GM21576 (cell line): Measurements from ENCODE around the gene MTHFD1L.
"Not testable (repeated sequence)": the region's sequence is repeated elsewhere in the genome, so short reads cannot be mapped to it uniquely, and the experiment has no call there.

ENCODE experiments used
- ATAC-seq: cut with Tn5 transposase; IDR thresholded peaks from one replicate; pipeline ENCODE4 v1.9.1; 2021; ENCODE audit warnings: mild to moderate bottlenecking, moderate library complexity; ENCODE audit not compliant: unreplicated experiment

Gene MTHFD1L

DNA sequence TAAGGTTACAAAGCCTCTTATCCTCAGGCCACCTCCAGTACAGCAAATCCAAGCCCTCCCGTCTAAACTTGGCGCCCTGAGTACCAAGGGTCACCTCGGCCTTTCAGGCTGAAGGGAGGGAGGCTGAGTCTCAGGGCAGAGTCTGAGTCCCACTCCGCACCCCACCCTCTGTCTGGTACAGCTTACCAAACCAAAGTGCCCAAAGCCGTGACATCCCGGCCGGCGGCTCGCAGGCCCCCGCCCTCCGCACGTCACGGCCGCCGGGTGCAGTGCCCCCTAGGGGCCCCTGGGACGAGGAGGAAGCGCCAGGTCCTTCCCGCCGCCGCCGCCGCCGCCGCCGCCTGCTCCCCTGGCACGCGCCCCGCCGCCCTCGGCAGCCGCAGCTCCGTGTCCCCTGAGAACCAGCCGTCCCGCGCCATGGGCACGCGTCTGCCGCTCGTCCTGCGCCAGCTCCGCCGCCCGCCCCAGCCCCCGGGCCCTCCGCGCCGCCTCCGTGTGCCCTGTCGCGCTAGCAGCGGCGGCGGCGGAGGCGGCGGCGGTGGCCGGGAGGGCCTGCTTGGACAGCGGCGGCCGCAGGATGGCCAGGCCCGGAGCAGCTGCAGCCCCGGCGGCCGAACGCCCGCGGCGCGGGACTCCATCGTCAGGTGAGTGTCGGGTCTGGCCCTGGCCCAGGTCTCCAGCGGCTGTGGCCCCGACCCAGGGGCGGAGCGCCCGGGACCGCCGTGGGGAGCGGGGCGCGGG lies at the start of gene MTHFD1L:
TSS of gene MTHFD1L (plus strand) at position 297 of the 741 bp plus-strand sequence. CDS start at position 418, 121 bp downstream.
- ATAC-seq: peak; percentile 77

DNA sequence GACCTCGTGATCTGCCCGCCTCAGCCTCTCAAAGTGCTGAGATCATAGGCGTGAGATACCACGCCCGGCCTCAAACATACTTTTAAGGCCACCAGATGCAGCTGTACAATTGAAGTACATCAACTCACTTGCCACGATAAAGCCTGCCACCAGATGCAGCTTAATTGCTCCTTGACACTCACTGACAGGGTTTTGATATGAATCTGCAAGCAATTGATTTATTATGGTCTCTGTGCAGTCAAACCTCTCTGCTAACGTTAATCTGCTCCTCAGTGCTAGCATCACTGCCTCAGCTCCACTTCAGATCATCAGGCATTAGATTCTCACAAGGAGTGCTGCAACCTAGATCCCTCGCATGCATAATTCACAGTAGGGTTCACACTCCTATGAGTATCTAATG lies 48.9 kb upstream of the MTHFD1L start:
- ATAC-seq: not testable (repeated sequence)

DNA sequence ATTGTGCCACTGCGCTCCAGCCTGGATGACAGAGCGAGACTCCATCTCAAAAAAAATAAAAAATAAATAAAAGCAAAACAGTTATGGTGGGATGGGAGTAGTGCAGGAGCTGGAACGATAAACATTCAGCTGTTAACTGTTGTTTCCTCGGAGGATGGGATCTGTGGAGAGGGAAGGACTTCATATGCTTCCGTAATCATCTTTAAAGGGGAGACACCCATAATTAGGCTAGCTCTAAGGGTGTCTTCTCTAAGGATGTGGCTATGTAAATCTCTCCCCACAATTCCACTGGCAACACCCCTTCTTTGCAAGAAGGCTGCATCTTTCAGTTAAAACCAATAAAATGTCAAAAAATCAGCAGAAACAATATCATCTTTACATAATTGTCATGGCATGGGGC lies 42.6 kb upstream of the MTHFD1L start:
- no peak for ATAC-seq

DNA sequence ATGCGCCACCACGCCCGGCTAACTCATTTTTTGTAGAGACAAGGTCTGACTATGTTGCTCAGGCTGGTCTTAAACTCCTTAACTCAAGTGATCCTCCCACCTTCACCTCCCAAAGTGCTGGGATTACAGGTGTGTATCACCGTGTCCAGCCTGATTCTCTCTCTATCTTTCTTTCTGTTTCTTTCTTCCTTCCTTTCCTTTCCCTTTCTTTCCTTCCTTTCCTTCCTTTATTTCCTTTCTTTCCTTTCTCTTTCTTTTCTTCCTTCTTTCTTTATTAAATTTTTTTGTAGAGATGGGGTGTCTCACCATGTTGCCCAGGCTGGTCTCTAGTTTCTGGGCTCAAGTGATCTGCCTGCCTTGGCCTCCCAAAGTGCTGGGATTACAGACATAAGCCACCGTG lies 38.7 kb upstream of the MTHFD1L start:
- ATAC-seq: no peak

DNA sequence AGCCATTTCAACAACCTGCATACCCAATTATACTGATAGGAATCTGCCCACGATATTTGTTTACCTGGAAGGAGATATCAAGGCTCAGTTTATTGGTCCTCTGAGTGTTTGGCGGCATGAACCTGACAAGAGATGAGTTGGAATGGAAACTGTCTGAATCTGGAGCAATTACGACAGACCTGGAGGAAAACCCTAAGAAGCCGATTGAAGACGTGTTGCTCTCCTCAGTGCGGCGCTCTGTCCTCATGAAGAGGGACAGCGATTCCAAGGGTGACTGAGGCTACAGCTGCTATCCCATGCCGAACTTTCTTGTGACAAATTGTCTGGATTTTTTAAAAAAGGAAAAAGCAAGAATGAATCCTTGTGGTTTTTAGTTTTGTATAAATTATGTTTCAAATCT lies 37.4 kb upstream of the MTHFD1L start:
- not testable (repeated sequence) for ATAC-seq

DNA sequence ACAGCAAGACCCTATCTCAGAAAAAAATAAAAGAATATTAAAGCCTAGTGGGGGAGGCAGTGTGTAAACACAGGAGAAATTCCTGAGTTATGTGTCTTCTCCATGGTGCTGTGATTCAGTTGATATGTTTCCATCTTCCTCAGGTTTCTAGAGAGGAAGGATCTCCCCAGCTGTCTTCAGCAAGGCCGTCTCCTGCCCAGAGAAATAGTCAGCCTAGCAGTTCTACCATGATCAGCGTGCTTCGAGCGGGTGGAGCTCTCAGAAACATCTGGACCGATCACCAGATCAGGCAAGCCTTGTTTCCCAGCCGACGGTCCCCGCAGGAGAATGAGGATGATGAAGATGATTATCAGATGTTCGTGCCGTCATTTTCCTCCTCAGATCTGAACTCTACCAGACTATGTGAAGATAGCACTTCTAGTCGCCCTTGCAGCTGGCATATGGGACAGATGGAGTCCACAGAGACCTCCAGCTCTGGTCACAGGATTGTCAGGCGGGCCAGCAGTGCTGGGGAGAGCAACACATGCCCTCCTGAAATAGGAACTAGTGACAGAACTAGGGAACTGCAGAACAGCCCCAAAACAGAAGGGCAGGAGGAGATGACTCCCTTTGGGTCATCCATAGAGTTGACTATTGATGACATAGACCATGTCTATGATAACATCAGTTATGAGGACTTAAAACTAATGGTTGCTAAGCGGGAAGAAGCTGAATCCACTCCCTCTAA lies 34.9 kb upstream of the MTHFD1L start:
- ATAC-seq: no peak

DNA sequence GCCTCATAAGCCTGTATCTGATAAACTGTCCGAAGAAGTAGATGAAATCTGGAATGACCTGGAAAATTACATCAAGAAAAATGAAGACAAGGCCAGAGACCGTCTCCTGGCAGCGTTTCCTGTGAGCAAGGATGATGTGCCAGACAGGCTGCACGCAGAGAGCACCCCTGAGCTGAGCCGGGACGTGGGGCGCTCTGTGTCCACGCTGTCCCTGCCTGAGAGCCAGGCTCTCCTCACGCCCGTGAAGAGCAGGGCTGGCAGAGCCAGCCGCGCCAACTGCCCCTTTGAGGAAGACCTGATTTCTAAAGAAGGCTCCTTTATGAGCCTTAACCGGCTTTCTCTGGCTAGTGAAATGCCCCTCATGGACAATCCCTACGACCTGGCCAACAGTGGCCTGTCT lies 33.9 kb upstream of the MTHFD1L start:
- ATAC-seq: no peak

DNA sequence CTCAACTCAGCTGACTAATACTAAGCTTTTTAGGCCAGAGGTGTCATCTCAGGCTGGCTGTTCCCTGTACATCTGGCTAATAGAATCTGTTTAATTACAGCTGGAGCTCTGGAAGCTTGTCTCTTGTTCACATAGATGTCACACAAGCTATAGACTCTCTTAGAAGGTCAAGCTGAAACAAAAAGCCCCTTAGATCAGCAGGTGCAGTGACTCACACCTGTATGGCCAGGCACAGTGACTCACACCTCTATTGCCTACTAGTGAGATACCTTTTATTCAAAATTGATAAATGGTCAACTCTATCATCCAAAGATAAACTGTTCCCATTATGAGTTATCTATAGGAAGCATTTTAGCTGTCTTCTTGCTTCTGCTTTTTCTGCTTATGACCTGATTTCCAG lies 29.9 kb upstream of the MTHFD1L start:
- ATAC-seq: no peak

DNA sequence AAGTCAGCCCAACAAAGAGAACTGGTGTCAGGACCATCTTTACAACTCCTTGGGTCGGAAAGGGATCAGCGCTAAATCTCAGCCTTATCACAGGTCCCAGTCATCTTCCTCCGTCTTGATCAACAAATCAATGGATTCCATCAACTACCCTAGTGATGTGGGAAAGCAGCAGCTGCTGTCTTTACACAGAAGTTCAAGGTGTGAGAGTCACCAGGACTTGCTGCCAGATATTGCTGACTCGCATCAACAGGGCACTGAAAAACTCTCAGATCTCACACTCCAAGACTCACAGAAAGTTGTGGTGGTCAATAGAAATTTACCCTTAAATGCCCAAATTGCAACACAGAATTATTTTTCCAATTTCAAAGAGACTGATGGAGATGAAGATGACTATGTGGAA lies 25.3 kb upstream of the MTHFD1L start:
- no peak for ATAC-seq

DNA sequence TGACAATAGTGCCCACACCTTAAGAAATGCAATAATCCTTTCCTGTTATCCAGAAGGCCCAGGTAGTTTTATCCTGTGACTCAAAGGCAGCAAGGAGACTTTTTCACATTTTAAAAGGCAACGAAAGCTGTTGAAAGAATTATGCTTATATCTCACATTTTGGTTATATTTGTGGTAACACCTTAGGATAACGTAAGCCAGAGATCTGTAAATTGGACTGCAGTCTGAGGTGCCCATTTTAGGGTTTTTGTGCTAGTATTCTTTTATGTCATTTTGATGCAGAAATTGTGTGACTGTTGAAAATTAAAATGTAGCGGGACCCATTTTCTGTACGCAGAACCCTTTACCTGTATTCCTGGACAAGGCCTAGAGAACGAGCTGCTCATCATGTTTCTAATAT lies 24.3 kb upstream of the MTHFD1L start:
- ATAC-seq: no peak

DNA sequence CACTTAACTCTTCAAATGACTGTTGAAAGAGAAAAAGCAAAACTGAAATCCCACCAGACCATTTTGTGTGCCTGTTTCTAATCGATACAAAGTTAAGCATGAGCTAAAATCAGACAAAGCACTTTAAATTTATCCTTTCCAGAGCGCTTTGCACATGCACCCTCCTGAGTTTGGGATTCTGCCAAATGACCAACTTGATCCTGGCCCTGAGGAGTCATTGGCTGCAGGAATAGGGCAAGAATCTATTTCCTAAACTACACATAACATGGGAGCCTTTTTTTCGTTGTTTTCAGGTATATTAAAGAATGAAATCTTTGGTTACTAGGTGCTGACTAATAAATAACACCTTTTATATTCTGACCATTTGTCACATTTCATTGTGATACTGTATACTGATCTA lies 23.8 kb upstream of the MTHFD1L start:
- ATAC-seq: no peak

DNA sequence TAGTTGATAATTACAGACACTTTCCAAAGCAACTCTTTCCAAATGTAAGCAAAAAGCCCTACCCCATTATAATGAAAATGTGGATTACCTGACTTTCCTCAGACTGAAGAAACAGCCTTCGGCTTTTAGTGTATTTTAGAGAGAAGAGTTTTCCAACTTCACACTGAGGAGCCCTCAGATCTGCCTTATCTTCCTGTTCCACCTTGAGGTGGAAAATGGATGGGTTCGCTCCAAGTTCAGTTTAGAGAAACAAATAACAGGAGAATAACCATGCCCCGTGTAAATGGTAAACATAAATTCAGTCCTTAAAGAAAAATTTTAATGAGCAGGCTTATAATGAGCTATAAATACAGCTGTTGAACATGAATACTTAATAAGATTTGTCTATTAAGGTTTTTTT lies 21.1 kb upstream of the MTHFD1L start:
- ATAC-seq: no peak

DNA sequence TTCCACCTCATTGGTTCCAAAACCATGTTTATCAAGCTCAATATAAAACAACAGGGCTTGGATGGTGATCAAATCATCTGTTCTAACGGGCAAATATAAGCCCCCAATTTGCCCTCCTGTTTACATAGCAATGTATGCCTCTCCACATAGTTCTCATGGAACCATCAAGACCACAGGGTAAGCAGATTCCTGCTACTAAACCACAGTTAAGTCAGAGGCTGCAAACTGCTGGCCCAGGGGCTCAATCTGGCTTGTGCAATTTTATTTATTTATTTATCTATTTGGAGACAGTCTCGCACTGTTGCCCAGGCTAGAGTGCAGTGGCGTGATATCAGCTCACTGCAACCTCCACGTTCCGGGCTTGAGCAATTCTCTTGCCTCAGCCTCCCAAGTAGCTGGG lies 18.9 kb upstream of the MTHFD1L start:
- no peak for ATAC-seq

DNA sequence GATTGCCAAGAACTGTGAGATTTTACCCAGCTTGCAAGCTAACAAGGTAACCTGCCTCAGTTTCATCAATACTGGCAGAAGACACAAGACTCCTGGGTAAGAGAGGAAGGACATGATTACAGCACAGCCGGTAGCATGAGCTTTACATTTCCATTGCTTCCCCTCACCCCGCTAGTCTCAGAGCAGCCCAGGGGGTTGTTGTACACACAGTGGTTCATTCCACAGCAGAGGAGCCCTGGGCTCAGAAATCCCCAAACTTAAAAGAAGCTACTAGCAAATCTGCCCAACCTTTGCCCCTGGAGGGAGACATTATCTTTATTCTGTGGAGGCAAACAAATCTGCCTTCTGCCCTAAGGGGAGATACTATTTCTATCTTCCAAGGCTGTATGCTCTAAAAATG lies 17.1 kb upstream of the MTHFD1L start:
- ATAC-seq: no peak

DNA sequence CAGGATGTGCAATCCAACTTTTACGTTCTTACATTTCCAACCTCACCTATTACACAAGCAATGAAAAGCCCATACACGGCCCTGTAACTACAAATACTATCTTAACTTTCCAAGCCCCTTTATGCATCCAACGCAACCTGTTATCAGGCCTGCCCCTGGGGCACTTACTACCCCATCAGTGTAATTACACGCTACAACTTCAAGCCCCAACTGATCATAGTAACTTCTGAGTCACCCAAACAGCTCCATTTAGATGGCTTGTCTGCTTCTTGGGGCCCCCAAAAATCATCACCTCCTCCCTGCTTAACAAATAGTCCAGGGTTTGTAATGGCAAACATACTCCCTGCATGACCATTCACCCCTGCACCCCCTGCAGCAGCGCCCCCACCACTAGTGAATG lies 11.1 kb upstream of the MTHFD1L start:
- ATAC-seq: not testable (repeated sequence)

DNA sequence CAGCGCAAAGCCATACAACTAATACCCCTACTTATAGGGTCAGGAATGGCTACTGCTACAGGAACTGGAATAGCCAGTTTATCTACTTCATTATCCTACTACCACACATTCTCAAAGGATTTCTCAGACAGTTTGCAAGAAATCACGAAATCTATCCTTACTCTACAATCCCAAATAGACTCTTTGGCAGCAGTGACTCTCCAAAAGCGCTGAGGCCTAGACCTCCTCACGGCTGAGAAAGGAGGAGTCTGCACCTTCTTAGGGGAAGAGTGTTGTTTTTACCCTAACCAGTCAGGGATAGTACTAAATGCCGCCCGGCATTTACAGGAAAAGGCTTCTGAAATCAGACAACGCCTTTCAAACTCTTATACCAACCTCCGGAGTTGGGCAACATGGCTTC lies 10.3 kb upstream of the MTHFD1L start:
- not testable (repeated sequence) for ATAC-seq

DNA sequence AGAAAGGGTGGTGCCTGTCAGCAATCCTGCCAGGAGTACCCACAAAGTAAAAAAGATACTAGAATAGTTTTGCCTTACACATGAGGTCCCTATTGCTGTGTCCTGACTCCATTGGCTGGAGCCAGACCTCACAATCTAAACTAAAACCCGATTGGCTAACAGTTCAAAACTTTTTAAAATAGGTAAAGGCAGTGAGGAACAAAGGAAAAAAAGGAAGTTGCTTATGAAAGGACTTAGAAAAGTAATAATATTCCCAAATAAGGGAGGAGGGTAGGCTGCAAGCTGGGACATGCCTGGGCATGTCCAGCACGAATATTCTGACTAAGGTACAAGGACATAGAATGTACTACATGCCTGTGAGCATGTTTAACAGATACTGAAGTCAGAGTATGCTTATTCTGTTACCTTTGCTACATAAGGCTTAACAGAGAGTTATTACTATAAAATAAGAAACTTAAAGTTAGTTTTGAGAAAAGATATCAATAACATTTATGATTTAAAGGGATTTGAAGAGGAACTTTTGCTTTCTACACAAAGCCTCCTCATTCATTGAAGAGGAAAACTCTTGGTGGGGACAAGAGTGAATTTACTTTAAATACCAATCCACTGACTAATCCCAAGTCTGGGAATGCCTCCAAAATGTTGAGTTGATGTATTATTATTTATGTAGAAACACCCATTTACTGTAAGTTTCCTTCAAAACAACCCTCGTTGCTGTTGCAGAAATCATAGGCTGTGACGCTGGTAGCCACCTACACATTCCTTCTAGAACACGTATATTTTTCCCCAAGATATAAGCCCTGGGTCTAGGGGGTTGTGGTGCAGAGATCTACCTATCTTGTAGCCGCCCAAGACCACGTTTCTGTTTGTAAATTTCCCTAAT lies 8.2 kb upstream of the MTHFD1L start:
- no peak for ATAC-seq

DNA sequence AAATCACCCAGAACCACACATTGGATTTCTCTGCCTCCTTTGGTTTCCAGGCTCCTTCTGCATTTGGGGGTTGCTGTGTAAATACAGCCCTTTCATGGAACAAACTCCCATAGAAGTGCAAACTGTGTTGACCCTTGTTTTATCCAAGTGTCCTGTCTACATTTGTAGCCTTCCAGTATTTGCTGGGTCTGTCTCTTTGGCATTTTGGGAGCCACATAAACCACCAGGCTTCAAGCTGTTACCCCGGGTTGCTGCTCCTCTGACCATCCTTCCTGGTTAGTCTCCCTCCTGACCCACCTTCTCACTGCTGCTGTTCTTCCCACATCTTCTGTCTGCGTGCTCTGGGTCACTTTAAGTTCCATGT lies 7.6 kb upstream of the MTHFD1L start:
- no peak for ATAC-seq

DNA sequence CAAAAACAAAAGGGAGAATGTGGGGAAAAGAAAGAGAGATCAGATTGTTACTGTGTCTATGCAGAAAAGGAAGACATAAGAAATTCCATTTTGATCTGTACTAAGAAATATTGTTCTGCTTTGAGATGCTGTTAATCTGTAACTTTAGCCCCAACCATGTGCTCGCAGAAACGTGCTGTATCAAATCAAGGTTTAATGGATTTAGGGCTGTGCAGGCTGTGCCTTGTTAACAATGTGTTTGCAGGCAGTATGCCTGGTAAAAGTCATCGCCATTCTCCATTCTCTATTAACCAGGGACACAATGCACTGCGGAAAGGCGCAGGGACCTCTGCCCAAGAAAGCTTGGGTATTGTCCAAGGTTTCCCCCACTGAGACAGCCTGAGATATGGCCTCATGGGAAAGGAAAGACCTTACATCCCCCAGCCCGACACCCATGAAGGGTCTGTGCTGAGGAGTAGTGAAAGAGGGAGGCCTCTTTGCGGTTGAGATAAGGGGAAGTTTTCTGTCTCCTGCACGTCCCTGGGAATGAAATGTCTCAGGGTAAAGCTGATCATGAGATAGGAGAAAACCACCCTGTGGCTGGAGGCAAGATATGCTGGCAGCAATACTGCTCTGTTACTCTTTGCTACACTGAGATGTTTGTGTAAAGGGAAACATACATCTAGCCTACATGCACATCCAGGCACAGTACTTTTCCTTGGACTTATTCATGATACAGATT lies 3.9 kb upstream of the MTHFD1L start:
- not testable (repeated sequence) for ATAC-seq

DNA sequence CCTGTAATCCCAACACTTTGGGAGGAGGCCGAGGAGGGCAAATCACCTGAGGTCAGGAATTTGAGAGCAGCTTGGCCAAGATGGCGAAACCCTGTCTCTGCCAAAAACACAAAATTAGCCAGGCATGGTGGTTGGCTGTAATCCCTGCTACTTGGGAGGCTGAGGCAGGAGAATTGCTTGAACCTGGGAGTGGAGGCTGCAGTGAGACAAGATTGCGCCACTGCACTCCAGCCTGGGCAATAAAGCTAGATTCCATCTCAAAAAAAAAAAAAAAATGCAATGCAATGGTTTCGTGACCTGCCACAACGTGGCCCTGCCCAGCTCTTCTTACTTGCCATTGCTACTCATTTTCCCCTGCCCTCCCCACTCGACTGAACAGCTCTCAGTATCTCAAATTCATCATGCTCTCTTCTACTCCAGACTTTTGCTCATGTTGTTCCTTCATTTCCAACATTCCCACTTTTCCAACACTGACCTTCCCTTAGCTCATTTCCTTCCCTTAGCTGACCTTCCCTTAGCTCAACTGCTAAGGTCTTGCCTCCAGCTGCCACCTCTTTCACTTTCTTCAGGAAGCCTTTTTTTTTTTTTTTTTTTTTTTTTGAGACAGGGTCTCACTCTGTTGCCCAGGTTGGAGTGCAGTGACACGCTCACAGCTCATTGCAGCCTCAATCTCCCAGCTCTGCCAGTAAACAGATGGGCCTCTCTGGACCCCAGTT lies 2.1 kb upstream of the MTHFD1L start:
- ATAC-seq: no peak
